ENCODE results near the gene CLIC4.
A peak's percentile ranks its signal among the peaks of the same experiment; 100 is the strongest.
"Not testable (repeated sequence)": the region's sequence is repeated elsewhere in the genome, so short reads cannot be mapped to it uniquely, and the experiment has no call there.

CLIC4 gene

GRCh38 chr1:24717887-24718650, 27.2 kb upstream of the CLIC4 start:
- DNase-seq, result no peak

GRCh38 chr1:24720152-24720551, 25.1 kb upstream of the CLIC4 start:
- DNase-seq, result no peak

GRCh38 chr1:24721533-24721932, 23.7 kb upstream of the CLIC4 start:
- DNase-seq, result no peak

- not testable (repeated sequence) for DNase-seq
Observed at GRCh38 chr1:24722073-24723035, 22.9 kb upstream of the CLIC4 start.

DNA sequence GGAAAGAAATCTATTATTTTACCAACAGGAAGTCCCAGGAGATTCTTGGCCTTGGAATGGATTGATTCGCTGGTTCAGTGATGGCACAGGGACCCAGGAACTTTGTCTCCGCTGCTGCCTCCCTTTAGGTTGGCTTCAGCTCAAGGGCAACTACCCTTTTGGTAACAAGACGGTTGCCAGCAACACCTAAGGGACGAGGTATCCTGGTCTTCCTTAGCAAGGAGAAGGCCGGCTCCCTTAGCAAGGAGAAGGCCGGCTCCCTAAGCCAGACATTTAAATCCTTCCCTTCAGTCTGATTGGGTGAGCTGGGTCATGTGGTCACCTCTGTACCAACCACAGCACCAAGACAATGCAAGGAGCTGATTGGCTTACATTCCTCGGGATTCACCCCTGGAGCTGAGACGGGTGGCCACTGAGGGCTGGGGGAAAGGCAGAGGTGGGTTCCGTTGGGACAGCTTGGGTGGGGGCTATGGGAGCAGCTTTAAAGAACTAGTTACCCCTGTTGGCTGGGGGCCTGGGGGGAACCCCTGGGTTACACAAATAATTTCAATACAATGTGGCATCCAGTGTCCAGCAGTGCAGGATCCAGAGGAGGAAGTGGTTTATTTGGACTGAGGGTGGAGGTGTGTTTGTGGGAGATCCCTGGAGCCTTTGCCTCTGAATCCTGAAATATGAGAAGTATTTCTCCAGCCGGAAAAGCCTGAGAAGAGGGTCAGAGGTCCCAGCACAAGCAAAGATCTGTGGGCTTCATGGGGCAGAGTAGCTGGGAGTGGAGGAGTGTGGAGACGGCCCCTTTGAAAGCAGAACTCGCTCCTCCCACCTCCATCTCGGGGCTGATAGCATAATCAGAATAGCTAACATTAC, 20.7 kb upstream of the CLIC4 start:
- peak; percentile 87 for DNase-seq

GRCh38 chr1:24725209-24725651, 20.0 kb upstream of the CLIC4 start:
- DNase-seq, result peak; percentile 52

GRCh38 chr1:24726741-24727140, 18.5 kb upstream of the CLIC4 start:
- DNase-seq, result no peak

- peak; percentile 94 for DNase-seq
Observed at GRCh38 chr1:24727501-24728216, 17.6 kb upstream of the CLIC4 start.

DNA sequence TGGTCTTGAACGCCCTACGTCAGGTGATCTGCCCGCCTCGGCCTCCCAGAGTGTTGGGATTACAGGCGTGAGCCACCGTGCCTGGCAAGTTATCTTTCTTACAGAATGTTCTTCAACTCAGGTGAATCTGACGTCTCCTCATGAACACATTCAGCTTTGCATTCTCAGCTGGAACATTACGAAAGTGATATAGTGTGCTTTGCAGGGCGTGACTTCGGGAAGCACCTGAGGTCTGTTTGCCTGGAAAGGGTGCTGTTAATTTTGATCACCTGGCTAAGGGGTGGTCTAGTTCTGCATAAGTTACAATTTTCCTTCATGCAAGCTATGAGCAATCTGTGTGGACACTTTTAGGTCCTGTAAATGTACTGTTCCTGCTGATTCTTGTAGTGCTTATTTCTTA, 16.3 kb upstream of the CLIC4 start:
- no peak for DNase-seq

GRCh38 chr1:24732186-24732885, 12.9 kb upstream of the CLIC4 start:
- no peak for DNase-seq

DNA sequence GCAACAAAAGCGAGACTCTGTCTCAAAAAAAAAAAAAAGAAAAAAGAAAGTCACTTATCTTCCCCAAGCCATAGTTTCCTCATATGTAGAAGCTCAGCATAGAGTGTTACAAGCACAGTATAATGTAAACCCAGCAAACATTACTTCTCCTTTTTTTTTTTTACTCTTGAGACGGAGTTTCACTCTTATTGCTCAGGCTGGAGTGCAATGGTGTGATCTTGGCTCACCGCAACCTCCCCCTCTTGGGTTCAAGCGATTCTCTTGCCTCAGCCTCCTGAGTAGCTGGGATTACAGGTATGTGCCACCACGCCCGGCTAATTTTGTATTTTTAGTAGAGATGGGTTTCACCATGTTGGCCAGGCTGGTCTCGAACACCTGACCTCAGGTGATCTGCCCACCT, 11.9 kb upstream of the CLIC4 start:
- DNase-seq, result not testable (repeated sequence)

GRCh38 chr1:24735156-24735508, 10.1 kb upstream of the CLIC4 start:
- no peak for DNase-seq

DNA sequence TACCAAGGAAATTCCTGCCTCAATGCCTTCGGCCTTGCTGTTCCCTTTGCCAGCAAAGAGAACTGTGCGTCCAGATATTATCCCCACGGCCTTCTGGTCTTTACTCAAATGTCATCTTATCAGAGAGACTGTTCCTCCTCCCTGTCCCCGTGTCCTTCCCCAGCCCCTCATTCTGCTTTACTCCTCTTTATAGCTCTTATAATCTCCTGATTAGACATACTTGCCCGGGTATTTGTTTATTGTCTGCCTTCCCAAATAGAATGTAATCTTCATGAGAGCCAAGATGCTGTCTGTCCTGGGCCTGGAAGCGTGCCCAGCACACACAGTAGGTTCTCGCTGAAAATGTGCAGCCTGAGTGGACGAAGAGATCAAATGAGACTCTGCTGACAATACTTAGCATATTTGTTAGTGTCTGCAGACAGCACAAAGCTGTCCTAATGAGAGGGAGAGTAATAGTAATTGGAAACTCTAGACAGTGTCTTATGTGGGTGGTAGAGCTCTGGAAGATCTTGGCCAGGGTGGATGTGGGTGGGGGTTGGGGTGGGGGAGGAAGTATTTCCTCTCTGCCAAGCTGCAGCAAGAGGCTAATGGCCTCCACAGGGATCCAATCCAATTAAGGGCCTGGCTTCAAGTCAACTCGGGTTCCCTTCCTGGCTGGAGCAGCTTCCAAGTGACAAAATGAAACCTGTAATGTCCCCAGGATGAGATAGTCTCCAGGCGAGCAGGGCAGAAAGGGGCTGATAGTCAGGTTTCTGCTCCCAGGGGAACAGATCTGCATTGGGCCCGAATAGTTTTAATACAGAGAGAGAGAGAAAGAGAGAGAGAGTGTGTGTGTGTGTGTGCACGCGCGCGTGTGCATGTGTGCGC, 9.5 kb upstream of the CLIC4 start:
- DNase-seq, result peak; percentile 75

DNA sequence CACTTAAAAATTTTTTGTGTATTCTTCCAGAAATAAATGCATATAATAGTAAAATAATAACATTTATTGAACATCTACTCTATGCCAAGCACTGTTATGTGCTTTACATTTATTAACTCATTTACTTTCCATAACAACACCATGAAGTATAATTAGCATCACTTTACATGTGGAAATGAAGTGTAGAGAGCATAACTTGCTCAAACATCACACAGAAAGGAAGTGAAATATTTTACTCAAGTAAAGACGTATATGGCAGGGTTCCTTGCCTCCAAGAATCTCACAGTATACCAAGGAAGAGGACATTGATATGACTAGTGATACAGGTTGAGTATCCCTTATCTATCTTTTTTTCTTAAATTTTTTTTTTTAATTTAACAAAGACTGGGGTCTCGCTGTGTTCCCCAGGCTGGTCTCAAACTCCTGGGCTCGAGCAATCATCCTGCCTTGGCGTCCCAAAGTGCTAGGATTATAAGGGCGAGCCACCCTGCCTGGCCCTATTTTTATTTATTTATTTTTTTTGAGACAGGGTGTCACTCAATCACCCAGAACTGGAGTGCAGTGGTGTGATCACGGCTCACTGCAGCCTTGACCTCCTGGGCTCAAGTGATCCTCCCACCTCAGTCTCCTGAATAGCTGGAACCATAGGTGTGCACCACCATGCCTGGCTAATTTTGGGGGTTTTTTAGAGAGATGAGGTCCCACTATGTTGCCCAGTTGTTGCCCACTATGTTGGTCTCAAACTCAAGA, 7.7 kb upstream of the CLIC4 start:
- DNase-seq, result no peak

GRCh38 chr1:24739241-24739640, 6.0 kb upstream of the CLIC4 start:
- no peak for DNase-seq

GRCh38 chr1:24742090-24742938, 2.9 kb upstream of the CLIC4 start:
- DNase-seq, result peak; percentile 91

DNA sequence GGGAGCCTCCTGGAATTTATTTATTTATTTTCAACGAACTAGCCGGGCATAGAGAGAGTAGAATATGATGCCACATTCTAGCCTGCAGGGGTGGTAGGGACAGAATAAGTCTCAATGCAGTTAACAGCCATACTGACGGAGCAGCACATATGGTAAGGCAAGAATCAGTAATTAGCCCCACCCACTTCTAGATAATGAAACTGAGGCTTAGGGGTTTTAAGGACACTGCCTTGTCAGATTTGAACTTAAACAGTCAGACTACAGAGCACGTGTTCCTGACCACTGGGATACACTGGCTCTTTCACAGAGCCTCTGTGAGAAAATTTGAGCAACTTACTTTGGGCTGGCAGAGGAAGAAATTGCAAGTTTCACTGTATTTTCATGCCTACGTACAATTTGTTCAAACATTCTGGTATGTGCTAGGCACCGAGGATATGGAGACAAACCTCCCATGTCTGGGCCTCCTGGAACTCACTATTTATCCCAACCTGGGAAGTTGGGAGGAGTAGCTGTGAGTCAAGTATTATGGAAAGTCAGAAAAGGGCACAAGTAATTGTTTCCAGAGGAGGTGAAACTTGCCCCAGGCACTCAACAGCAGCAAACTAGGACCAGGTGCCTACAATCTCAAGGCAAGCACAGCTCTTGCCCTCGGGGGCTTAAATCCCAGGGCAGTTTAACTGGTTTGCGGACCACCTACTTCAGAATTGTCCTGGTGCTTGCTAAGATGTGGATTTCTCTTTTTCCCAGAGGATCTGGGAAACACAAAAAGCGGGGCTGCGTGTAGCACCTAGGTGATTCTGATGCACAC, 1.6 kb upstream of the CLIC4 start:
- DNase-seq, result peak; percentile 62
